ENCODE results near the gene STK33.

The STK33 gene

DNA sequence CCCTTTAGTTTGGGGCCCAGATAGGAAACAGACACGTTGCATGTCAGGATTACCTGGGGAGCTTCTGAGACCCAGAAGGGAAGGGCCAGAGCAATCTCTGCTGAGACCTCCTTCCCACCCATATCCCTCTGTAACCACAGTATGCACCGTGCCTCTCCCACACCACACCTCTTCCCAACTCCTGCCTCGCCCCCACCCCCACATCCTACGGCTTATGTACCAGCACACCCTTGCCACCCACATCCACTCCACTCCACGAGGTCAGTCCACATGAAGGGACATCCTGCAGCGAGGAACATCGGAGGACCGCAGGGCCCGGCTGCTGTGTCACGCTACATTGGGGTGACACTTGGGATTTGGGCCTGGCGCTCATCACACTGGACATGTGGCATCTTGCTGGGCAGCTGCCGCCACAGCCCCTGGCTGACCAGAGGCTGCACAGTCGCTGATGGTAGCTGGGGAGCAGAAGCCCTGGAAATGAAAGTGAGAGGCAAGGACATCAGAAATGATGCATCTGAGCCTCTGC is 212.1 kb downstream of the STK33 start:
- in situ Hi-C loops (cut with MboI; ENCODE audit: low sequenced_read_pairs): no loop called here

DNA sequence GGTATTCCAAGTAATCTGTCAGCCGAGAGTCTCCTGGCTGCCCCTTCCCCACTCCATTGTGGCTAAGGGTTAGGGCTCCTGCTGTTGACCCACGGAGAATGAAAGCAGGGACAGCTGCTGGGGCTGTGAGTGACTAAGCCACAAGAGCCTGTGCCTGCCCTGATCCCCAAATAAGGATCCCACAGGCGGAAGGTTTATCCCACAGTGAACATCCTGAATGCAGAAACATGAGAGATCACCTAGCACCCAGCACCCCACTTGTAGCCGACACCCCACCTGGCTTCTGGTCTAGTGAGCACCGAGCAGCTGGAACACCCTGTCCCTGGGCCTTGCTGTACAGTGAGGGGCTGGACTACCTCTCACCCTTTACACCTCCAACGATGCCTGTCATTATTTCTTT is 212.7 kb downstream of the STK33 start:
- in situ Hi-C loops (cut with MboI; ENCODE audit: low sequenced_read_pairs): no loop called here

DNA sequence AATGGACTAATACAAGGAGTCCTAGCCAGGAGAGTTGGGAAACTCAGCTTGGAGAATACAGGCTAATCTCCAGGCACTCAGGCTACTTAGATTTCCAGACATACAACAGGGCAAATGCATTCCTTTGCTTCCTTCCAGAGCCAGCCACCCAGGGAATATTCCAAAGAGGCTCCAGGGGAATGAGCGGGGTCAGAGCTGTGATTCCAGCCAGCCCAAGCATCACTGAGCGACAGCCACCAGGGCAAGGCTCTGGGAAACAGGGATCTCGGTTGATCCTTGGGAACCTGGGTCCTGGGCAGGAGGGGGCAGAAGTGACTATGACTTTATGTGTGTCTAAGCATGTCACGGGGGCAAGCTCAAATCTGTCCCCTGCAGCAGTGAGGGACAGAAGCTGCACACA is 218.1 kb downstream of the STK33 start:
- in situ Hi-C loops (cut with MboI; ENCODE audit: low sequenced_read_pairs): no loop called here

DNA sequence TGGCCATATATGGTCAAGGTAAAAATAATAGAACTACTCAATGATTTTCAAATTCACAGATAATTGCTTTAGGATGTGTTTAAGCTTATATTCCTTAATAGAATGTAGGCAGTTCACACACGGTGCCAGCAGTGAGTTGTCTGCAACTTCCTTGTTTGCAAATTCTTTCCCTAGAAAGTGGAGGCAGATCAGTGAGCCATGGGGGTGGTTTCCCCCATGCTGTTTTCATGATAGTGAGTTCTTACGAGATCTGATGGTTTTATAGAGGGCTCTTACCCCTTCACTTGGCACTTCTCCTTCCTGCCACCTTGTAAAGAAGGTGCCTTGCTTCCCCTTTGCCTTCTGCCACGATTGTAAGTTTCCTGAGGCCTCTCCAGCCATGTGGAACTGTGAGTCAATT is 218.6 kb downstream of the STK33 start:
- in situ Hi-C loops (cut with MboI; ENCODE audit: low sequenced_read_pairs): no loop called here

DNA sequence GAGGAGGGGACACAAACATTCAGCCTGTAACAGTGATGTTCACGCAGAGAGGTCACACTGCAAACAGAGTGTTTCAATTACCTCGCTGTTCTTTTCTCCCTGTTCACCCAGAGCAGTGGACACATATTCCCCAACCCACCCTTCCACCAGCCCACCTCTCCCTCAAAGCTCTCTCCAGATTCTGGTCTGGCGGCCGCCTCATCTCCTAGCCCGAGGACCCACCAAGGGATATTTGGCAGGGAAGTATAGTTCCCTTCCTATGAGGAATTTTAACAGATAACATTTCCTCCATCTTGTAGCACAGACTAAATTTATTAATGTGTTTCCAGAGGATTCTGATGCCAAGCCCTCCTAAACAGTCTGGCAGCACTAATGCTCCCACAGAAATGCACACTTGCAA is 219.3 kb downstream of the STK33 start:
- in situ Hi-C loops (cut with MboI; ENCODE audit: low sequenced_read_pairs): no loop called here

DNA sequence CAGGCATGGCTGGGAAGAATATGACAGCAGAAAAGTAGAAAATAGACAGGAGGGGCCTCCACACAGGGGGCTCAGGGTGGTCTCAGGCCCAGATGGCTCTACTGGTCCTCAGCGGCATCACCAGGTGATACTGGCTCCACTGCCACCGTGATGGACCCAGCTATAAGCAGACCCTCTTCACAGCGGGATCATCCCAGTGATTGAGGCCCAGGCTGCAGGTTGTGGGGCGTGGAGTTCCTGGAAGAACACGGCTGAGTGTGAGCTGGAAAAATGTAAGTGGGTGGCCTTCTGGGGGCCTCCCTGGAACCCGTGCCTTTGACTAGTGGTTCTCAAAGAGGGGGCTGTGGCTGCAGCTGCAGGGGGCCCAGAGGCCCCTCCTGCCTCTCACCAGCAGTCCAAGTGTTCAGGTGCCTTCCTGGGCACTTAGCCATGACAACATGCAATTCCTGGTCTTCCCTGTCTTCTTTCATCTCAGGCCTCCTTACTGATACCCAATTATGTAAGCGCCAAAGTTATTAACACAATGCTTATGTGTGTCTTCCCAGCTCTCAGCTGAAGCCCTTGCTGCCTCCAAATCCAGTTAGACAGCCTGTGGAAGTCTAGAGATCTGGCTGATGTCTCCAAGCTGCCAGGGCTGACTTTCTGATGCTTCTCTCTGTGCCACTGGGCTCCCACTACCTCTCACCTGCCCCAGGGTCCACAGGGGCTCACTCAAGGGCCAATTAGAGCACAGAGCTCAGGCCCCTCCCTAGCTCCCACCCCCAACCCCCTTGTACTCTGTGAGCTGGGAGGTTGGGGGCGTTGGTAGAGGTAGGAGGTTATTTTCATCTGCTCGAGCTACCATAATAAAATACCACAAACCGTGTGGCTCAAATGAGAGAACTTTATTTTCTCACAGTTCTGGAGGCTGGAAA is 220.3 kb downstream of the STK33 start:
- in situ Hi-C loops (cut with MboI; ENCODE audit: low sequenced_read_pairs): no loop called here

DNA sequence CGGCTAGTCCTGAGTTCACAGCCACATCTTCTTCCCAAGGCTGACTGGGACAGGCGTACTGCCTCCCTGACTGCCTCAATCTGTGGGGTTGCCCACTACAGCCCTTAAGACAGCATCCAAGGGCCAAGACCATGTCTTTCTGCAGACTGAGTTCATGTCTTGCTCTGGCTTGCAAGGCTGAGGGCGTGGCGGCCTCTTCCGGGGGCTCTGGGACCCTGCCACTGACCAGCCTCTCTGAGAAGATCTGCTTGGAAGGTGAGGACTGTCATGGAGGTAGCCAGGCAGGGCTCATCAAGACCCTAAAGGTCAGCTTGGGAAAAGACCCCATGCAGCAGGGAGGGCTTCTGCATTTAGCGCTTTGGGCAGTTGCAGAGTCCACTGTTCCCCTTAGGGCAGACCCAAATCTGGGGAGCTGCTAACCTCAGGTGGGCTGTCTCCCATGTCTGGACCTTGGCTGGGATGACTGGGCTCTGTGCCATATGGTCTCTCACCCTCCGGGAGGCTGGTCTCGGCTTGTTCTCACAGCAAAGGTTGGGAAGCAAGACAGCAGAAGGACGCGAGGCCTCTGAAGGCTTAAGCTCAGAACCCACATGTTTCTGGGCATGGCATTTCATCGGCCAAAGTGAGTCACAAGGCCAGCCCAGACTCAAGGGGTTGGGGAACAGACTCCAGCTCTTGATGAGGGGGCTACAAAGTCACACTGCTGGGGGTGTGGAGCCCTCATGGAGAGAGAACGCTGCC is 221.2 kb downstream of the STK33 start:
- in situ Hi-C loops (cut with MboI; ENCODE audit: low sequenced_read_pairs): no loop called here

DNA sequence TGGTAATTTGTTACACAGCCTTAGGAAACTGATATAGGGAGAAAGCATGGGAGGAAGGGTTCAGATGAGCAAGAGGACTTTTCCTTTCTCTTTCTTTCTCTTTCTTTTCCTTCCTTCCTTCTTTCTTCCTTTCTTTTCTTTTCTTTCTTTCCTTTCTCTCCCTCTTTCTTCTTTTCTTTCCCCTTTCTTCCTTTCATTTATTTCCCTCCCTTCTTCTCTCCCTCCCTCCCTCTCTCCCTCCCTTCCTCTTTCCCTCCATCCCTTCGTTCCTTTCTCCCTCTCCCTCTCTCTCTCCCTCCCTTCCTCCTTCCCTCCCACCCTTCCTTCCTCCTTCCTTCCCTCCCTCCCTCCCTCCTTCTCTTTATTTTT is 222.5 kb downstream of the STK33 start:
- in situ Hi-C loops (cut with MboI; ENCODE audit: low sequenced_read_pairs): no loop called here

DNA sequence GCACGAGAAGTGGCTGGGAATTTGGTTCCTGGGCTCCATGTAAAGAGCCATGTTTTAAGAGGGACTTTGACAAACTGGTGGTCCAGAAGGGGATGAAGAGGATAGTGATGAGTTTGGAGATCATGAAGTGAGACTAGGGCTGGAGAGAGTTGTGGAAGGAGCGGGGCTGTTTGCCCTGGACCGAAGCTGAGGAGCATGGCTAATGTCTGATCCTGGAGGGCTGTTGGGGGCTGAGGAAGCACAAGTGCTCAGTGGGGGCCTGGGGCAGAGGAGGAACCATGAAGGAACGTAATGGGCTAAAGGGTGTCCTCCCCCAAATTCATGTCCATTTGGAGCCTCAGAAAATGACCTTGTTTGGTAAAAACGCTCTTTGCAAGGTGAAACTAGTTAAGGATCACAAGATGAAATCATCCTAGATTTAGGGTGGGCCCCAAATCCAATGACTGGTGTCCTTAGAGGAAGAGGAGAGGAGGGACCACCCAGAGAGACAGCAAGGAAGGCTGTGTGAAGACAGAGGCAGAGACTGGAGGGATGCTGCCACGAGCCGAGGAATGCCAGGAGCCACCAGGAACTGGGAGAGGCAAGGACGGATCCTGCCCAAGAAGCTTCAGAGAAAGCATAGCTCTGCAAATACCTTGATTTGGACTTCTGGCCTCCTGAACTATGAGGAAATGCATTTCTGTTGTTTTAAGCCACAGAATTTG is 223.1 kb downstream of the STK33 start:
- in situ Hi-C loops (cut with MboI; ENCODE audit: low sequenced_read_pairs): no loop called here

DNA sequence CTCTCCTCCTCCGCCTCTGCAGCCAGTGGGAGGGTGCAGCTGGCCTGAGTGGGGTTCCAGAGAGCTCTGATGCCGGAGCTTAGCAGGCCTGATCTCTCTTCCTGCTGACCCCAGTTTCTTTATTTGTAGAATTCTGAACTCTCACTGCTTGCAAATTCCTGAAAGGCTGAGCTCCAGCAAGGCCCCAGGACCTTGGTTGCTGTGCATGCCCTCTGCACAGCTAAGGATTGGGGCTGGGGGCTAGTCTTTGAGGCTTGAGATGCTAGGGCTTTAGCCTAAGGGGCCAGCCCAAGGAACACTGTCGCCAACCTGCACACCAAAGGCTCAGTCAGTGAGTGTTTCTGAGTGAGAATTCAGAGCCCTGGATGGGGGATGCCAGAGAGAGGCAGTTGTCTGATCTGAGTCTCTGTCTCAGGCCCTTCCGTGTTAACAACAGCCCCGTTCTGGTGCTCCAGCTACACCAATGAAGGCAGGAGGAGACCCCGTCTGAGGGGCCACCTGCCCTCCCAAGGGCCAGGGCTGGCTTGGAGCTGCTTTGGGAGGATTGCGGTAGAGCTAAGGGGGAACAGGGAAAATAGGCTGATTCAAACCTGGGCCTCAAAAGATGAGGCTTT is 224.3 kb downstream of the STK33 start:
- in situ Hi-C loops (cut with MboI; ENCODE audit: low sequenced_read_pairs): no loop called here

DNA sequence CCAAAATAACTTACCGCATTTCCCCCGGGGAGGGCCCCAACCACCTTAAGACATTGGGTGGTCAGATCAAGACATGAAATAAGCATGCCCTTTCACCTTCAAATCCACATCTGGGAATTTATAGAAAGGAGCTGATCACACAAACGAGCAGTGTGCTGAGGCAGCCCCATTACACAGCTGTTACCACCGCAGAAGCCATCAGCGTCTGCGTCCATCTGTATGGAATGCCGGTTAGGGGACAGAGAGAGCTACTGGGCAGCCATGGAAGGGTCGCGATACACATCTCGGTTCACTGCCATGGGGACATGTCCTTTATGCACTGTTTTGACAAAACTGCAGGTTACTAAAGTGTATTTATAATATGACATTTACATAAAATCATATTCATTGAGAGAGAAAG is 225.3 kb downstream of the STK33 start:
- in situ Hi-C loops (cut with MboI; ENCODE audit: low sequenced_read_pairs): no loop called here

DNA sequence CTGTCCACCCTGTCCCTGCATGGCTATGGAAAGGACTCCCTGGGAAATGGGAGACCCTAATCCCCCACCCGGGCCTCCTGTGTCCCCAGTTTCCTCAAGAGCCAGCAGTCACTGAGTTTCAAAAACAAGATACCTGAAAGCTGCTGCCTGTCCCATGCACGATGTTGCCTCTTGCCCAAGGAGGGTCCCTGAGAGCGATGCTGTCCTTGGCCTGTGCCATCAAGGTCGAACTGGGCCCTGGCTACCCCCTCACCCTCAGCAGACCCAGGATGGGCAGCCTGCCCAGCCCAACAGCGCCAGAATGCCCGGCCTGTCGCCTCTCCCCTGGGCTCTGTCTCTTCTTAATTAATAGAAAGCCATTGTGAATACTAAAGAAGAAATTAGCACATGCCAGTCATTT is 225.8 kb downstream of the STK33 start:
- in situ Hi-C loops (cut with MboI; ENCODE audit: low sequenced_read_pairs): no loop called here

DNA sequence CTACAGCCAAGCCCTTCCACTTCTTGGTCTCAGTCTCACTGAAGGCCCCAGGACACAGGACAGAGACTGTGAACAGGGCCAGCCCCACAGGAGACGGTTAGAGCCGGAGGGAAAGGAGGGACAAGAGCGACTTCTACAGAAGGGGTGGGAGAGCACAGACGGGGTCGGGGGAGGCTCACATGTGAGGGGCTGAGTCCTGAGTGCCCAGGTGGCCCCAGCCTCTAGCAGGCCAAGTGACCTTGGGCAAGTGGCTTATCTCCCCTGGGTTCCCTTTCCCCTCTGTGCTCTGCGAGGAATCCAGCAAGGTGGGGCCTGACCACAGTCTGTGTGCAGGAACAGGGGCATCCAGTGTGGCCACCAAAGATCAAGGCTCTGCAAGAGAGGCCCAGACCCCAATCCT is 227.7 kb downstream of the STK33 start:
- in situ Hi-C loops (cut with MboI; ENCODE audit: low sequenced_read_pairs): no loop called here

DNA sequence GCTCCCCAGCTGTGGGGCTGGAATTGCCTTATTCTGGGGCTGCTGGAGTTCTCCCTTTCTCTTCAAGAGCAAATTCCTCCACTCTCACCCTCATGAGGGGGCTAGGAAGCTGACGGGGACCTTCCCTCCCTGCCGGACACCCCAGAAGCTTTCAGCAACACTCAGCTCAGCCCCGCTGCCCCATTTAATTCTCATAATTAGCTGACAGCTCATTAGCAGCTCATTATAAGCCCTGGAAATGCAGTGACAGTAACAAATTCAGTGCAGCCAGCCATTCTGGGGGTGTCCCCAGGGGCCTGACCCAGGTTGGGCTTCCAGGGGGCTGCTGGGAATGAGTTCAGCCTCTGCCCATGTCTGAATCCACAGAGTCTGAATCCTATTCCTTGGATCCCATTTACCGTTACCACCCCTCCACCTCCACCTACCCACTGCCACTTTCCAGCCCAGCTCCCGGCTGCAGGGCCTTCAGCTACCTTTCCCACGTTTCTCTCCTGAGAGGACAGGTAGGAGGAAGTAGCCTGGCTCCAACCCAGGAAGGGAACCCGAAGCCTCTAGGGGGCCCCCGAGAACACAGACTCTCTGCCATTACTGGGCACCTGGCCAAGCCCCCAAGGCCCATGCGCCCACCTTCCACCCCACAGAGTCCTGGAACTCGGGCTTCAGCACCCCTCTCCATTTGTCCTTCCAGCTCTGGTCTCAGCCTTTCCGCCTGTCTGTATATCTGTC is 228.6 kb downstream of the STK33 start:
- in situ Hi-C loops (cut with MboI; ENCODE audit: low sequenced_read_pairs): no loop called here

DNA sequence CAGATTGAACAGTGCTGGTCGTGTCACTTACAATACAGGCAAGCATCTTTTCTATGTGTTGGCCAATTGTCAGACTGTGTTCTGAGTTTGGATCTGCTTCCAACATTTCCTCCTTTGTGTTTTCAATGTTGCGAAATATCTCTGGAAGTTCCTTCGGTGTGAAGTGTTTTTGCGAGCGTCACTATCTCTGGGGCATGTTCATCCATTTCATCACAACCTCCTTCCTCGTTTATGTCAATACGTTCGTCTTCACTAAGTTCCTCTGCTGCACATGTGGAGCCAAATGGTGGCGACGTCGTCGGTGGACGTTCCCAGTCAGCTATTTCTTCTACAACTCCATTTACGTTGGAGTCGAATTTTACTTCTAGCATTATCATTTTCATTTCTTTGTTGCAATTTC is 230.1 kb downstream of the STK33 start:
- in situ Hi-C loops (cut with MboI; ENCODE audit: low sequenced_read_pairs): no loop called here

DNA sequence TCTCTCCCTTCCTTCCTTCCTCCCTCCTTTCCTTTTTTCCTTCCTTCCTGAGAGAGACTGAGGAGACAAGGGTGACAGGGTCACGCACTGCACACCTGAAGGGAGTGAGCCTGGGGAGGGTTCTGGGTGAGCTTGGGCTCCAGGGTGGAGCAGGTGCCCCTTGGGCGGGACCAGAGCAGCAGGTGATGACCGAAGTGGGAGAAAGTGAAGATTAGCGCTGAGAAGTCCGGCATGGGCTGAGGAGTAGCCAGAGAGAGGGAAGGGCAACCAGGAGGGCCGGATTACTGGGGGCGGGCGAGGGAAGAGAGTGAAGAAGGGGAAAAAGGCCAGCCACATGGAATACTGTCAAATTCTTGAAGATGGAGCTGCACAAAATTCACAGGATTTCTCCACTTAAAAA is 231.1 kb downstream of the STK33 start:
- in situ Hi-C loops (cut with MboI; ENCODE audit: low sequenced_read_pairs): no loop called here

DNA sequence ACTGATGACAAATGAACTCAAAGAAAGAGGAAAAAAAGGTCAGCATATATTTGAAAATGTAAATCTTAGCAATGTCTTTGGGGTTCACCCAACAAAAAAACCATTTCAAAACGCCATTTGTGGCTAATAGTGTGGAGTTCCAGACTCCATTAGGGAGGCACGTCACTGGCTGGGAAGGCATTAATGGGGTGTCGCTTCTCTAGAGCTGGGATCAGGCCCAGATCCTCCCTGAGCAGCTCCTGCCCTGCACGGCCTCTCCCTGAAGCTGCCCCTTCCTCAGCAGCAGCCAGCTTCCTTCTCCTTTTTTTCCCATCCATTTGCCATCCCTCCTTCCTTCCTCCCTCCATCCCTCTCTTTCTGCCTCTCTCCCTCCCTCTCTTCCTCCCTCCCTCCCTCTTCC is 231.5 kb downstream of the STK33 start:
- in situ Hi-C loops (cut with MboI; ENCODE audit: low sequenced_read_pairs): no loop called here

DNA sequence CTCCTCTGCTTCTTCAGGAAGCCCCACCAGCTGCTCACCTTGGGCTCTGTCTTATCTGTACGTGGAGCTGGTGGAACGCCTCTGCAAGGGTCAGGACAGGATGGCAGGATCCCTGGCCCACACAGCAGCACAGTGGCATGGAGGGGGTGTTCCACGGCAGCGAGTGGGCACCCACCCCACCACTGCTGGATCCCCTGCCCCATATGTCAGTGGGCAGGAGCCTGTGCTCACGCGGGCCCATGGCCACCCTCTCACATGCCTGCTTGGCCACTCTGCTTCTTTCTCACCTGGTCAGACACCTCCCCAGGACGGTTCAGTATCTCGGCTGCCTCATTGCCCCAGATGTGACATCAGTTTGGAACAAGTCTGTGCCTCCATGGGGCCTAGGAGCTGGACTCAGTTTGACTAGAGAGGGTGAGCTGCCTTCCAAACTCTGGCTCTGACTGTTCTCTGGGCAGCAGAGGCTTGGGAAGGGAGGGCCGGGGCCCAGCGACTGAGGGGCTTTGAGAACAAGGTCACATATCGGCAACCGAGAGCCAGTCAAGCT is 232.3 kb downstream of the STK33 start:
- in situ Hi-C loops (cut with MboI; ENCODE audit: low sequenced_read_pairs): no loop called here

DNA sequence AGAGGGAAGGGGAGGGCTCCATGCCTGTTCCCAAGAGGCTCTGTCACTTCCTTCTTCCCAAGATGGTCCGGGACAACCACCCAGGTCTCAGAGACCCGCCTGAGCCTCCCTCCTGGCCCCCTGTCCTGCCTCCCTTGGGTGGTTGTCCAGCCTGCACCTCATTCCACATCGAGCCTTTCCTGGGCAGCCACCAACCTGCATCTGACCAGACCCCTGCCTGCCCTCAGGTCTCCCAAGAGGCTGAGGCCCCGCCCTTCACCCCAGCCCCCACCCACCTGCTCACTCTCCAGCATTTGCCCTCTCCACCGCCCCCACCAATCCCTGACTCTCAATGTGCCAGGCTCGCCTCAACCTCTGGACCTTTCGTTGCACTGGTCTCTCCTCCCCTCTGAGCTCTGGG is 232.8 kb downstream of the STK33 start:
- in situ Hi-C loops (cut with MboI; ENCODE audit: low sequenced_read_pairs): no loop called here

Measured in HL-60/S4 treated with phorbol 12-myristate 13-acetate at 8.2 ng/mL for 4 days and 3 days (cell line).